HUES64 (cell line): ENCODE measurements around the gene PRXL2C.
"Not testable (repeated sequence)": the region's sequence is repeated elsewhere in the genome, so short reads cannot be mapped to it uniquely, and the experiment has no call there.

Source experiments
- H3K27ac ChIP-seq: 2 replicates; pipeline ENCODE4 v1.7.0; 2013; ENCODE audit warnings: low read depth, low read length, inconsistent platforms
- H3K27me3 ChIP-seq: 2 replicates; pipeline ENCODE4 v1.6.1; 2013; ENCODE audit warnings: mild to moderate bottlenecking, low read length; ENCODE audit not compliant: insufficient read depth
- H3K36me3 ChIP-seq: 2 replicates; pipeline ENCODE4 v1.6.1; 2013; ENCODE audit warnings: mild to moderate bottlenecking, low read length; ENCODE audit not compliant: insufficient read depth
- H3K4me1 ChIP-seq: 2 replicates; pipeline ENCODE4 v1.6.1; 2013; ENCODE audit warnings: mild to moderate bottlenecking, low read length, moderate library complexity; ENCODE audit not compliant: insufficient read depth
- H3K4me3 ChIP-seq: 2 replicates; pipeline ENCODE4 v1.5.1; 2013; ENCODE audit warnings: mild to moderate bottlenecking, low read length, moderate library complexity
- H3K9ac ChIP-seq: 2 replicates; pipeline ENCODE4 v1.6.1; 2013; ENCODE audit warnings: mild to moderate bottlenecking, low read depth, low read length
- H3K9me3 ChIP-seq: 2 replicates; pipeline ENCODE4 v1.6.1; 2013; ENCODE audit warnings: low read depth, low read length; ENCODE audit not compliant: insufficient read depth
- WGBS: fragments of 150-250, 120-280 bp; methylation state at CpG from one replicate; pipeline ENCODE4 v1.1.7; 2013; ENCODE audit warnings: missing lambda C conversion rate; 5-methylcytosine and 5-hydroxymethylcytosine counted together

PRXL2C gene

DNA sequence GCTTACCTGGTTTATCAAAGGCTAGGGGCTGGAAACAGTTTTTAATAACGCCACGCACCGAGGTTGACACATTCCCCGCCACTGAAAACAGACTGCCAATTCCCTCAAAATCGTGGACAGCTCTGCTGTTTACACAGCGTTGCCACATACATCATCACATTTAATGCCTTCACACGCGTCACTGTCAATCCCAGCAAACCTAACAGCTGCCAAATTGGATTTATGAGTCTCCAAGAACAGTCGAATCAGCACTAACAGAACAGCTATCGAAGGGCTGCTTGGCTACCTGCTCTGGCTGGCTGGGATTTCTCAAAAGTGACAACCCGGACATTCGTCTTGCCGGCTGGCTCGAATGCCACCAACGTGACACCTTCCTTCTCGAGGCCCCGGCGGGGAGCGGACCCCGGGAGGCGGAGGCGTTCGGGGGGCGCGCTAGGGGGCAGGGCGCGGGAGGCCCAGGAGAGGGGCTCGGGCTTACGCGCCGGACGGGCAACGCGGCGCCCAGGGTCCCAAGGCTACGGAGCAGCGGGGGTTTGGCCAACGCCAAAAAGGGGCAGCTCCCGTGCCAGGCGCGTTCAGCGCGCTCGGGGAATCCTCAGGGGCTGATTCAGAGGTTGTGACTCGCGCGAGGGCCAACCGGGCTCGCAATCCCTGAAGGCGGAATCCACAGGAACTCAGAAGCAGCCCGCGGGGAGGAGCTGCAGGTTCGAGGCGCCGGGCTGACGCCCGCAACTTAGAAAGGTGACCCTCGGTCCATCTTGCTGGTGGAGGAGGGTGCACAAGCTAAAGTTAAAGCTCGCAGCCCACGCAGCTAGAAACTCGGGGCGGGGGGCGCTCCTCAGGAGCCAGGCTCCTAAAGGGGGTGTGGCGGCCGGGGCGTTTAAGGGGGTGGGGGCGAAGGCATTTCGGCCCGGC is 36.7 kb downstream of the PRXL2C start:
- no peaks in the 10 kb centered on the region for H3K9me3 ChIP-seq
- H3K27me3 ChIP-seq: peaks cover 24% of the 10 kb centered on the region
- peaks cover 27% of the 10 kb centered on the region for H3K4me1 ChIP-seq
- no peak overlapping the region for H3K27ac ChIP-seq
- H3K9ac ChIP-seq: peak overlapping the region; percentile 13; the same call in 1 of the 2 replicates
- 2% methylated on average over 69 of the region's 69 CpGs for WGBS
- no peaks in the 10 kb centered on the region for H3K36me3 ChIP-seq
- H3K4me3 ChIP-seq: peak overlapping the region; percentile 73

DNA sequence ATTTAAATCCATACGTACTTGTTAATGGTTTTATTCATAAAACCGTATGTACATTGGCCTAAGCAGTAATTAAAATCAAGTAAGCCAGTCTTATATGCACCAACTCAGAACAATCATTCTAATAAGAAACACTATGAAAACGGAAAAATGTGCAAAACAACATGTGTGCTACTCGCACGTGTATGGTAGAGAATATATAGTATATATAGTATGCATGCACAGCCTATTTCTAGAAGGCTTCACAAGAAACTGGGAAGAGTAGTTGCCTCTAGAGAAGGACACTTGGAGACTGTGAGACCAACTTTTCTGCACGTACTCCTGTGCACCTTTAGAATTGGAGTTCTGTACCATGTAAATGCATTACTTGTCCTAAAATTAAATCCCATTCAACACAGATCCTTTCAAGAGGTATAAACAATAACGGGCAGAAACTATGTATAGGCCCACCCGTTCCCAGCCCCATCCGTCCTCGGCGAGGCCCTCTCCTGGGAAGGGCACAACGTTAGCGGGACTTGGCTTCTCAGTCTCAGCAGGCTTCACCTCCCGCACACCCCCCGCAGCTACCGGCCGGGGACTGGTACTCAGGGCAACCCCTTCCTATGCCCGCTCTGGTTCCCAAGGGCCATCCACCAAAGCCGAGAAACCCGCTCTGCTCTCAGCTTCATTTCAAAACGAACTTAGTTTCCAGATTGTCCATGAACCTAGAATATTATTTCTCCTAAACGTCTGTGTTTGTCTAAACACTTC is 37.5 kb downstream of the PRXL2C start:
- WGBS: 27% methylated on average over 22 of the region's 22 CpGs
- H3K4me3 ChIP-seq: peak overlapping the region; percentile 73

DNA sequence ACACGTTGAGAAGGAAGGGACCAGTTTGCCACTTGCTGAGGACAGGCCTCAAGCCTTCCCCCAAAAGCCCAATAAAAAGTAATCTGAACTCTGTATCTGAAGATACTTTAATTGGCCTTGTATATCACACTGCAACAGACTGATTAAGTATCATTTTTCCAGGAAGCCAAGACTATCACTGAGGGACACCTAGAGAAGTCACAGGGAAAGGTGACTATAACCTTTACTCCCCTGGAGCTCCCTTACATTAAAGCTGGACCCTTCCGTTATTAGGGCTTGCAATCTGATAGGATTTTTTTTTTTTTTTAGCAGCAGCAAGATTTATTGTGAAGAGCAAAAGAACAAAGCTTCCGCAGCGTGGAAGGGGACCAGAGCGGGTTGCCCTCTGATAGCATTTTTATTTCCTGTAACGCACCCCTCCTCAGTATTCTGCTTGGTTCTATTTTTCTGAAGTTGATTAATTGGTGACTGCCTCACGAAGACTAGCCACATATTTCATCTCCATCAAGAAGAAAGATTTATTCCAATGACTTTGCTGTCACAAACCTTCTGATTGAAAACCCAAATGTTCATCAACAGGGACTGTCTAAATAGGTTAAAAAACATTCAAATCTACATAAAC is 38.2 kb downstream of the PRXL2C start:
- H3K27me3 ChIP-seq: peaks cover 24% of the 10 kb centered on the region
- H3K9ac ChIP-seq: no peak overlapping the region
- no peaks in the 10 kb centered on the region for H3K9me3 ChIP-seq
- no peak overlapping the region for H3K27ac ChIP-seq
- peaks cover 42% of the 10 kb centered on the region for H3K4me1 ChIP-seq
- H3K4me3 ChIP-seq: no peak overlapping the region
- WGBS: 84% methylated on average over 6 of the region's 7 CpGs
- no peaks in the 10 kb centered on the region for H3K36me3 ChIP-seq

More for the DNA sequence above, 37.5 kb downstream of the PRXL2C start:
- Histone ChIP-seq H3K9me3 (no peaks in the 10 kb centered on the region), H3K27me3 (peaks cover 24% of the 10 kb centered on the region), H3K27ac (no peak overlapping the region), H3K4me1 (peaks cover 35% of the 10 kb centered on the region), H3K9ac (no peak overlapping the region), H3K36me3 (no peaks in the 10 kb centered on the region)

DNA sequence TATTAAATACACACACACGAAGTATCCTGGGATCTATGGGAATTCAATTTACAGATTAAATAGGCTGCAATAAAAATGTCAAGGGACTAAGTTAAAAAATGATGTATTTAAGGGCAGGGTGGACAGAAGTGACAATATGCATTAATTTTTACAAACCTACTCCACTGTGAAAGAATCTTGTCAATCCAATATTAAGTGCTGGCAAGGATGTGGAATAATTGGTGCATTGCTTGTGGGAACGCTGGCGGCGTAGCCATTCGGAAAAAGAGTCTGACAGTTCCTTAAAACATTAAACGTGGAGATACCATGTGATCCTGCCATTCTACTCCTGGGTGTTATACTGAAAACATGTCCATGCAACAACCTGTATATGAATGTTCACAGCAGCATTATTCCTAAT is 39.7 kb downstream of the PRXL2C start:
- Histone ChIP-seq H3K4me3 (no peak overlapping the region), H3K9me3 (no peaks in the 10 kb centered on the region), H3K36me3 (no peaks in the 10 kb centered on the region), H3K27ac (no peak overlapping the region), H3K27me3 (peaks cover 24% of the 10 kb centered on the region), H3K9ac (no peak overlapping the region), H3K4me1 (peaks cover 40% of the 10 kb centered on the region)
- 95% methylated on average over 6 of the region's 6 CpGs for WGBS

DNA sequence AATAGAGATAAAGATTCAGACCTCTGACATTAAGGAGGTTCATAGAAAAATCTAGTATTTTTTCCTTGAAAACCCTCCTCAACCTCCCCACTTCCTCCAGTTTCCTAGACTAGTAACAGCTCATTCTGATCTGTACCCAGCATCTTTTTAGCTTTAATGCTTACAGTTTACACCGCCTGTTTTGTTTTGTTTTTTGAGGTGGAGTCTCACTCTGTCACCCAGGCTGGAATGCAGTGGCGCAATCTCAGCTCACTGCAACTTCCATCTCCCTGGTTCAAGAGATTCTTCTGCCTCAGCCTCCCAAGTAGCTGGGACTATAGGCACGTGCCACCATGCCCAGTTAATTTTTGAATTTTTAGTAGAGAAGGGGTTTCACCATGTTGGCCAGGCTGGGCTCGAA is 40.5 kb downstream of the PRXL2C start:
- 92% methylated on average over 4 of the region's 4 CpGs for WGBS
- not testable (repeated sequence) for H3K4me3 ChIP-seq, H3K9ac ChIP-seq, H3K9me3 ChIP-seq, H3K36me3 ChIP-seq, H3K27ac ChIP-seq
- Histone ChIP-seq H3K4me1 (peaks cover 34% of the 10 kb centered on the region), H3K27me3 (peaks cover 24% of the 10 kb centered on the region)

DNA sequence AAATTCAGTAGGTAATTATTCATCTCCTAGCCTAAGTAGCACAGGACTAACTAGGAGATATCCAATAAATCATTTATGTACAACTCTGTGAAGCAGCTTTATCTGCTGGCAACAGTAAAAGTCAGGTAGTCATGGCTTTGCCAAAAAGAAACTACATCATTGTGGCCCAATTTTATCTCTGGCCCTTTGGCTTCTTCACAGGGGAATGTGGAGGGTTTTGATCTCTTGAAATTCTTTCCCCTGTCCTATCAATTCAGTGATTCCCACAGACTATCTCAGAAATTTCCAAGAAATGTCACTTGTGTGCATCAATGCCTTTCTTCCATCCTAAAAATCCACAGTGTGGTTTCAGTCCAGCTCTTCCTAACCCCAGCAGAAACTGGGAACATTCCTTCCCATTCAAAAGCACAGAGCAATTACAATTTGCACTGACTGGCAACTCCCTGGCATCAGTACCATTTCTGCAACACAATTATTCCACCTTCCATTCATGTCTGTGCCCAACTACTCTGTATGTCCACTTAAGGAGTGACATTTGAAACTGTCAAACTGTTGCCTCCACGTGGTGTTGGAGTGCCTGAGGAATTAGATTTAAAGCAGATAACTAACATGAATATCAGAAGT is 42.0 kb downstream of the PRXL2C start:
- no peak overlapping the region for H3K9ac ChIP-seq
- peaks cover 14% of the 10 kb centered on the region for H3K27me3 ChIP-seq
- no peaks in the 10 kb centered on the region for H3K9me3 ChIP-seq
- no peak overlapping the region for H3K27ac ChIP-seq
- 43% methylated on average over 1 of the region's 1 CpG for WGBS
- H3K4me3 ChIP-seq: no peak overlapping the region
- no peaks in the 10 kb centered on the region for H3K36me3 ChIP-seq
- peaks cover 32% of the 10 kb centered on the region for H3K4me1 ChIP-seq

DNA sequence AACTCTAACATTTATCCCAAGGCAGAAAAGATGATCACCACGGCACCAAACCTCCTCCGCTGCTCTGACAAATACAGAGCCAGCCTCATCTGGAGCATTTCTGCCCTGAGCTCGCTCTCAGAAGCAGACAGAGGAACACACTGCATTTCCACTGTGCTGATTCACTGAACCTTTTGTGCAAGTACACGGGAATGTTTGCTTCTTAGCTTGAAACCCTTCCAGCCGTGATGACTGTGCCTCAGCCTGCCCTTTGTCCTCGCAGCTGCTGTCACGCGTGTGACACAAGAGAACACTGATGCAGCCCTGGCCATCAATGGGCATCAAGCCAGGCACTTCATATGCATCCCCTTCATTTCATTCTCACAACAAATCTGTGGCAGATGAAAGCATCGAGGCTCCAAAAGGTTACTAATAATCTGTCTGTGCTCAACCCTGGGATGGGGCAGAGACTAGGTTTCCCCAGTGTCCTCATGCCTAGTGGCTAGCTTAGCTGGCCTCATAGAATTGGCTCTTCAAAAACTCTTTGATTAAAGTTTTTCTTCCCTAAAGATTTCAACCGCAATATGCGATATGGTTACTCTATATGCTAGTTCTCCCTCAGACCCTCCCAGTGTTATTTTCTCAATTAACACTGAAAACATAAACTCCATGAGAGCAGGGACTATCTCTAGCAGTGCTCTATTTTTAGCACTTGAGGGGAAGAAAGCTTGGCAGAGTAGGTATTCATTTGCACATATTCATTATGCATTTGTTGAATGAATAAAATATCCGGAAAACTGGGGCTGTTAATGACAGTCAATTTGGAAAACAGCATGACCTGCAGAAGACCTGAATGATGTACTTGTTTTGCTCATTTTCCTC is 42.8 kb downstream of the PRXL2C start:
- no peak overlapping the region for H3K9ac ChIP-seq

DNA sequence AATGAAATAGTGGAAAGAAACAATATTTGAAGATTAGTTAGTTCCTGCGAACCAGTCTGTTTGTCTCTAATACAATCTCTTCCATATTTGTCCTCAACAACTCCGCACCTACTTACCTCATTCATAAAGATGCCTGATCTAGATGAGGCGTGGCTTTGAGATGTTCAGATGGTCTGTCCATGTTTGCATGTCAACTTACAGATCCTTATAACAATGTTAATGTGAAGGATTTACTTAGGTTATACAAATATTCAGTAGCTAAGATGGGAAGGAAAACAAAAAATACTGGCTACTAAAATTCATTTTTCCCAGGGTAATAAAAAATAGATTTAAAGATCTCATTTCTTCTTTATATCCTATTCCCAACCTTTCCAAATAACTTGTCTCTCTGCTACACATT is 43.8 kb downstream of the PRXL2C start:
- no peaks in the 10 kb centered on the region for H3K36me3 ChIP-seq
- H3K27me3 ChIP-seq: no peaks in the 10 kb centered on the region
- no peaks in the 10 kb centered on the region for H3K9me3 ChIP-seq
- peaks cover 27% of the 10 kb centered on the region for H3K4me1 ChIP-seq
- H3K27ac ChIP-seq: no peak overlapping the region
- H3K4me3 ChIP-seq: no peak overlapping the region
- 100% methylated on average over 3 of the region's 3 CpGs for WGBS
- no peak overlapping the region for H3K9ac ChIP-seq

More for the DNA sequence above, 42.8 kb downstream of the PRXL2C start:
- WGBS: 60% methylated on average over 12 of the region's 12 CpGs
- H3K4me3 ChIP-seq: no peak overlapping the region
- peak overlapping the region; percentile 52; the same call in 1 of the 2 replicates for H3K27ac ChIP-seq
- peaks cover 6% of the 10 kb centered on the region for H3K27me3 ChIP-seq
- H3K4me1 ChIP-seq: peaks cover 28% of the 10 kb centered on the region
- no peaks in the 10 kb centered on the region for H3K9me3 ChIP-seq
- no peaks in the 10 kb centered on the region for H3K36me3 ChIP-seq

DNA sequence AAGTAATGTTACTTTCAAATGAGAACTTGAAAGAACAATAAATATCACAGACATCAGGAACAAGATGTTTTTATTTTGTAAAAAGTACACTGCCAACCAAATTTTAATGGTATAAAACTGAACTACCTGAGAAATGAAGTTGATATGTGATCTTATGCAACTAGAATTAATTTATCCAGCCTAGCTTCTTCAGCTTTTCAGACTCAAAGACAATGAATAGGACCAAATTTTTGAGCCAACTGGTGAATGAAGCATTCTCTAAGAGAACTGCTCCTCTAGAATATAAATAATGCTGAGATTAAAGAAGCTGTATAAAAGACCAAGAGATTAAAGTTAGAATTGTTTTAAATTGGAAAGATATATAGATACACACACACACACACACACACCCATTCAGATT is 45.4 kb downstream of the PRXL2C start:
- Histone ChIP-seq H3K4me1 (peaks cover 27% of the 10 kb centered on the region), H3K27ac (no peak overlapping the region), H3K4me3 (no peak overlapping the region), H3K27me3 (no peaks in the 10 kb centered on the region), H3K9me3 (no peaks in the 10 kb centered on the region), H3K36me3 (no peaks in the 10 kb centered on the region), H3K9ac (no peak overlapping the region)

DNA sequence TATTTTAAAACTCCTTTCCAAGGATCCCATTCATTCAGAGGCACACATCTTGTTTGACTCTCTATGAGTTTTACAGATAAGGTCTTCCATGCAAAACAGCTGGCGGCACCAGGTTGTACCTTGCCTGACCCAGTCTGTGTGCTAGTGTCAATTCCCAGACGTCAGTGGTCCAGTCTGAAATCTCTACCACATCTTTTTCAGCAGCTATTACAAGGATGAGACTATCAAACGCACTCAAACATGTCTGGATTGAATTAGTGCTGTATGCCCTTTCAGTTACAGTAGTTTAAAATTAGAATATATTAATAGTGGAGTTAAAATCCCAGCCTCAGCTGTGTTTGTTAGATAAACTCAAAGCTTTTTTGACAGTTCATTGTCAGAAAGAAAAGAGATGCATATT is 47.1 kb downstream of the PRXL2C start:
- no peak overlapping the region for H3K27ac ChIP-seq
- no peaks in the 10 kb centered on the region for H3K36me3 ChIP-seq
- no peak overlapping the region for H3K4me3 ChIP-seq
- H3K27me3 ChIP-seq: no peaks in the 10 kb centered on the region
- no peak overlapping the region for H3K9ac ChIP-seq
- peaks cover 20% of the 10 kb centered on the region for H3K4me1 ChIP-seq
- 84% methylated on average over 3 of the region's 3 CpGs for WGBS
- H3K9me3 ChIP-seq: no peaks in the 10 kb centered on the region
